Kidney (tissue), 14 donors: ENCODE results near the gene KLHL40. TPM values are rescaled to one million over a fixed set of nuclear protein-coding genes. Genes with fewer than 3 reads are reported as not detected.
A peak's percentile ranks its signal among the peaks of the same experiment; 100 is the strongest.

Experiments
- DNase-seq, 5 donors: peaks; one replicate each; pipeline ENCODE4 v3.0.0-alpha.2; 2013 to 2020
- FAIRE-seq: peaks from 2 replicates; lab custom pipeline; 2012; peaks lifted over from hg19 to GRCh38; lab: Jason Lieb, UNC
- H3K27ac ChIP-seq, 2 donors: one replicate each; pipeline ENCODE4 v1.7.0; 2013; ENCODE audit warnings: low read depth in 2 of 2, low read length in 2 of 2, inconsistent platforms in 1 of 2
- H3K27me3 ChIP-seq: one replicate; pipeline ENCODE4 v1.7.1; 2013; ENCODE audit warnings: low read length, inconsistent platforms; ENCODE audit not compliant: control insufficient read depth, insufficient read depth
- H3K36me3 ChIP-seq, 3 donors: one replicate each; pipeline versions ENCODE4 v1.7.0 to v1.7.1; 2013; ENCODE audit warnings: low read length in 3 of 3, control low read depth in 1 of 3, inconsistent platforms in 1 of 3; ENCODE audit not compliant: insufficient read depth in 3 of 3, control insufficient read depth in 2 of 3
- H3K4me1 ChIP-seq, 3 donors: one replicate each; pipeline versions ENCODE4 v1.7.0 to v1.7.1; 2013; ENCODE audit warnings: low read length in 3 of 3, inconsistent platforms in 1 of 3, low read depth in 1 of 3; ENCODE audit not compliant: control insufficient read depth in 2 of 3, insufficient read depth in 2 of 3
- H3K4me3 ChIP-seq, 3 donors: one replicate each; pipeline versions ENCODE4 v1.7.0 to v1.8.1; 2013; ENCODE audit warnings: low read length in 3 of 3, control low read depth in 1 of 3, inconsistent platforms in 1 of 3
- H3K9ac ChIP-seq, 3 donors: one replicate each; pipeline versions ENCODE4 v1.7.0 to v1.7.1; 2013; ENCODE audit warnings: low read length in 3 of 3, control low read depth in 1 of 3, inconsistent platforms in 1 of 3
- H3K9me3 ChIP-seq, 3 donors: one replicate each; pipeline versions ENCODE4 v1.7.0 to v1.7.1; 2013; ENCODE audit warnings: low read length in 3 of 3, control low read depth in 1 of 3, inconsistent platforms in 1 of 3; ENCODE audit not compliant: control insufficient read depth in 2 of 3, insufficient read depth in 1 of 3
- CTCF ChIP-seq: IDR thresholded peaks from 3 replicates; pipeline ENCODE4 v1.5.1; 2012; ENCODE audit warnings: mild to moderate bottlenecking, moderate library complexity, borderline replicate concordance; ENCODE audit not compliant: insufficient read depth; ENCODE audit errors: extremely low read depth
- intact Hi-C: fragments of 100-400 bp; cut with DNase I; formaldehyde crosslinking; loops from one replicate; pipeline ENCODE4 v1.11.1; 2022
- polyA plus RNA-seq: library from polyadenylated mRNA; stranded (reverse); fragments of 350-450 nt; fragmentation: Illumina TruSeq; extraction: RNeasy Lipid Tissue Mini Kit (QIAGEN cat#74804); gene quantifications from one replicate; pipeline ENCODE4 v1.2.3, GENCODE V29; 2014; ENCODE audit warnings: low read depth, low replicate concordance; ENCODE audit not compliant: insufficient read depth
- total RNA-seq: library from RNA; stranded (reverse); fragmentation: NEBNext Ultra II Directional; extraction: Animal tissue kit (Norgen Biotek cat#: 25700); gene quantifications from one replicate; pipeline ENCODE4 v1.2.1, GENCODE V29; 2021
- donor health status: control.
- donor health status: control.
- donor health status: control.
- donor health status: control.
- donor health status: control.
- donor health status: DM: yes; HTN: yes; CAD: no.
- donor health status: Normal renal cell carcinoma (clear cell type).

Gene KLHL40
- total and polyA plus RNA-seq, 2 donors from 2014 or later: not detected

DNA sequence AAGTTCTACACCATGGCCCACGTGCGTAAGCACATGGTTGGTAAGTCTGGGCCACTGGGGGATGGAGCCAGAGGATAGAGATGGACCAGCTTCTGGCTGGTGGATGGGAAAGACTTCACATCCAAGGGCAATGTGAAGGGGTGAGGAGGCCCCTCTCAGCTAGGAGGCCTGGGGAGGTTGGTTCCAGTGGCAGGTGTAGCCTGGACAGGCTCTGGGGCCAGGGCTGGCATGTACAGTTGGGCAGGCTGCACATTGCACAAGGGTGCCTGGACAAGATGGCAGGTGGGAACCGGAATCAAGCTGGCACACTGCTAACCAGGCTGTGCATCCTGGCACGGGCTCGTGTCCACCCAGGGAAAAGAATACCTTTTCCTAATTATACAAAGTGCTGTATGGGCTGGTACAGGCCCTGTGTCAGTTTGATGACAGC is 23.7 kb upstream of the KLHL40 start:
- no peak overlapping the region for H3K9ac ChIP-seq
- H3K36me3 ChIP-seq: no peaks in the 10 kb centered on the region
- TF ChIP-seq CTCF: no peak
- FAIRE-seq (no peak), DNase-seq (no peak)
- H3K9me3 ChIP-seq: no peaks in the 10 kb centered on the region
- H3K27me3 ChIP-seq: no peaks in the 10 kb centered on the region
- no peak overlapping the region for H3K4me3 ChIP-seq
- no peak overlapping the region for H3K27ac ChIP-seq
- intact Hi-C loops: no loop called here
- peaks cover 0 to 2% (median 0%) of the 10 kb centered on the region in 3 donors for H3K4me1 ChIP-seq

GRCh38 chr3:42662037-42662812 is 23.1 kb upstream of the KLHL40 start:
- peaks cover 0 to 2% (median 0%) of the 10 kb centered on the region in 3 donors for H3K4me1 ChIP-seq
- H3K27me3 ChIP-seq: no peaks in the 10 kb centered on the region
- intact Hi-C loops: no loop called here
- no peaks in the 10 kb centered on the region for H3K9me3 ChIP-seq
- H3K36me3 ChIP-seq: no peaks in the 10 kb centered on the region
- no peak overlapping the region for H3K4me3 ChIP-seq
- H3K9ac ChIP-seq: no peak overlapping the region
- DNase-seq (peak in 1 of 5 donors; percentile 57), FAIRE-seq (no peak)
- TF ChIP-seq CTCF: no peak
- no peak overlapping the region for H3K27ac ChIP-seq

DNA sequence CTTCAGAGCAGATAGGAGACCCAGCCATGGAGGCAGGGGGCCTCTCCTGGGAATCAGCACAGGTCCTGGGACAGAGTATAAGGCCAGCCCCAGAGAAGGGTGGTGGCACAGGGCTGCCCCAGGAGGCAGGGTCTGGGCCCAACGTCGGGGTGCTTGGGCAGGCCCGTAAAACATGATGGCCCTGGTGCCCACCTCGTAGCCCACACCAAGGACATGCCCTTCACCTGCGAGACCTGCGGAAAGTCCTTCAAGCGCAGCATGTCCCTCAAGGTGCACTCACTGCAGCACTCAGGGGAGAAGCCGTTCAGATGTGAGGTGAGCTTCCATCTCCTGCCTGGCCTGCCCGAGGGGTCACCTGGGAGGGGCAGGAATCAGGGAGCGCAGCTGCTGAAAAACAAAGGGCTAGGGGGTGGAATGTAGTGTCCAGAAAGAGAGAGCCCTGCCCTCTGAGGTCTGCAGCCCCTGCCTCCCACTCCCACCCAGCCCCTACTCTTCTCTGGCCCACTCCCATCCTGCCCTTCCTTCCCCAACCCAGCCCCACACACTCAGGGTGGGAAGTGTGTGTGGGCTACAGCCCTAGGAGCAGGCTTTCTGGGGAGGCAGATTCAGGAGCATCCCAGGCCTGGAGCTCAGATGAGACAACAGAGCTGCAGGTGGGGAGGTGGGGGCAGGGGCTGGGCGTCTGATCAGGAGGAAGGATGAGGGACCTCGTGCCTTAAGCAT is 22.4 kb upstream of the KLHL40 start:
- H3K9ac ChIP-seq: no peak overlapping the region
- no peak for FAIRE-seq
- H3K4me1 ChIP-seq: peaks cover 0 to 2% (median 0%) of the 10 kb centered on the region in 3 donors
- H3K27ac ChIP-seq: no peak overlapping the region
- no peaks in the 10 kb centered on the region for H3K9me3 ChIP-seq
- H3K27me3 ChIP-seq: no peaks in the 10 kb centered on the region
- no peak for TF ChIP-seq CTCF
- intact Hi-C loops: no loop called here
- DNase-seq: peak in 1 of 5 donors; percentile 65
- no peak overlapping the region for H3K4me3 ChIP-seq
- no peaks in the 10 kb centered on the region for H3K36me3 ChIP-seq
